Neural progenitor cell (in vitro differentiated cells): ENCODE measurements around the gene ARHGAP26.

Source experiments
- CTCF ChIP-seq: fragments of 200-600 bp; sonication (generic); IDR thresholded peaks from 2 replicates; pipeline ENCODE4 v1.5.1; 2017; ENCODE audit warnings: antibody characterized with exemption, mild to moderate bottlenecking
- EZH2phosphoT487 ChIP-seq: fragments of 200-600 bp; sonication (generic); IDR thresholded peaks from 2 replicates; pipeline ENCODE4 v1.6.1; 2017; ENCODE audit warnings: antibody characterized with exemption

- no peak for TF ChIP-seq CTCF
- TF ChIP-seq EZH2phosphoT487 = no peak
These were observed 111.1 kb downstream of the ARHGAP26 start for GRCh38 chr5:142881076-142881783.
